Activated naive CD8-positive, alpha-beta T cell treated with anti-CD3 and anti-CD28 coated beads for 36 hours (primary cell): ENCODE results near the gene NEK10. TPM values are rescaled to one million over a fixed set of nuclear protein-coding genes. Genes with fewer than 3 reads are reported as not detected.

Source experiments
- DNase-seq: peaks from one replicate; pipeline ENCODE4 v3.0.0; 2021
- H3K27ac Mint-ChIP-seq: one replicate; pipeline ENCODE4 v1.8.0; 2022; ENCODE audit warnings: mild to moderate bottlenecking, moderate library complexity, mixed read lengths
- H3K27me3 Mint-ChIP-seq: one replicate; pipeline ENCODE4 v1.8.0; 2022; ENCODE audit warnings: mild to moderate bottlenecking, mixed read lengths
- H3K36me3 Mint-ChIP-seq: one replicate; pipeline ENCODE4 v1.8.0; 2021; ENCODE audit warnings: mild to moderate bottlenecking, mixed read lengths
- H3K4me1 Mint-ChIP-seq: one replicate; pipeline ENCODE4 v1.8.0; 2021; ENCODE audit warnings: mixed read lengths
- H3K4me3 Mint-ChIP-seq: one replicate; pipeline ENCODE4 v1.8.0; 2022; ENCODE audit warnings: mild to moderate bottlenecking, moderate library complexity, mixed read lengths
- H3K9me3 Mint-ChIP-seq: one replicate; pipeline ENCODE4 v1.8.0; 2022; ENCODE audit warnings: mixed read lengths
- total RNA-seq, 2 experiments: library from RNA; stranded (reverse); gene quantifications; one replicate each; pipeline ENCODE4 v1.2.3, GENCODE V29; 2021

Gene NEK10
- total RNA-seq, 2 experiments from 2014 or later, result 0.41 to 0.80 TPM

DNA sequence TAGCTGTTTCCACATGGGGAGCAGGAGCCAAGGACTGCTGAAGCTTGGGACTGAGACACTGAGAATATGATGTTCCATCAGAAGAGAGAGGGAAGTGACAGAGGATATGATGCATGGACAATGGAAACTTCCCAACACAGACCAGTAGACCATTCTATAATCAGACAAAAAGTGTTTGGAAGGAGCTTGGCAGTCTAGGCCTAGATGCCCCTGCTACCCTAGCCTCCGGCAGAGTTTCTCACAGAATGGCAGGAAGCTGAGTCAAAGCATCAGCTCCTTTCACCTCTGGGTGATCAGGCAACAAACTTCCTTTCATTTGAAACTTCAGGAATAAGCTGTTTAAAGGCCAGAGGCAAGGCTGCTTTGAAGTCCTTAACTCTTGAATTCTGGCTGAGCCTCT lies 222.0 kb downstream of the NEK10 start:
- H3K27me3 Mint-ChIP-seq, result peaks cover 4% of the 10 kb centered on the region
- H3K4me3 Mint-ChIP-seq, result no peak overlapping the region
- DNase-seq, result no peak
- no peaks in the 10 kb centered on the region for H3K9me3 Mint-ChIP-seq
- no peak overlapping the region for H3K27ac Mint-ChIP-seq
- H3K4me1 Mint-ChIP-seq, result no peaks in the 10 kb centered on the region
- no peaks in the 10 kb centered on the region for H3K36me3 Mint-ChIP-seq

DNA sequence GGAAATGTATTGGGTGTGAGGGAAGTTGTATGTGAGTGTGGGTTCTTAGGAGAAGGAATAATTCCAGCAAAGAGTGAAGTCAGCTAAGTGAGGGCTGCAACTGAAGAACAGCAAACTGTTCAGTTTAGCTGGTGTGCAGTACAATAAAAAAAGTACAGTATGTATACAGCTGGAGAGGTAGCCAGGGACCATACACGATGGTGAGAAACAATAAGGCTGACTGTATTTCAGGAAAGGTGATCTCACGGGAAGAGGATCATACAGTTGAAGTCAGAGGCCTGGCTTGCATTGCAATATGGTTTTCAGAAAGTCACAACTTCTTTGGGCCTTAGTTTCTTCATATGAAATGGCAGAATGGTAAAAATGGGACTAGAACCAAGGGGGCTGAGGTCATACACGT lies 222.4 kb downstream of the NEK10 start:
- H3K27ac Mint-ChIP-seq, result no peak overlapping the region
- no peaks in the 10 kb centered on the region for H3K36me3 Mint-ChIP-seq
- no peak for DNase-seq
- H3K4me1 Mint-ChIP-seq, result no peaks in the 10 kb centered on the region
- H3K9me3 Mint-ChIP-seq, result peaks cover 2% of the 10 kb centered on the region
- no peak overlapping the region for H3K4me3 Mint-ChIP-seq
- peaks cover 4% of the 10 kb centered on the region for H3K27me3 Mint-ChIP-seq

DNA sequence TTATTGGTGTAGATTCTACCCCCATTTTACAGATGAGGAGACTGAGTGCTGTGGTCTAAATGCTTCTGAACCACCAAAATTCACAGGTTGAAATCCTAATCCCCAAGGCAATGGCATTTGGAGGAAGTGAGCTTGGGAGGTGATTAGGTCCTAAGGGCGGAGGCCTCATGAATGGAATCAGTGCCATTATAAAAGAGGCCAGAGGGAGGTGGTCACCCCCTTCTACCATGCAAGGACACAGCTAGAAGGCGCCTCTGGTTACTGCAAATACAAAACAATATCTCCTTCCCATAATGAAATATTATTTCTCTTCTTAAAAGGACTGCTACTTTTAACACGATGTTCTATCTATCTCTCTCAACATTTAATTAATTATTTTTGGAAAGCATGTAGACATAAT lies 223.5 kb downstream of the NEK10 start:
- no peak overlapping the region for H3K27ac Mint-ChIP-seq
- no peak for DNase-seq
- H3K27me3 Mint-ChIP-seq, result peaks cover under 1% of the 10 kb centered on the region
- peaks cover 7% of the 10 kb centered on the region for H3K9me3 Mint-ChIP-seq
- no peaks in the 10 kb centered on the region for H3K36me3 Mint-ChIP-seq
- no peak overlapping the region for H3K4me3 Mint-ChIP-seq
- no peaks in the 10 kb centered on the region for H3K4me1 Mint-ChIP-seq

DNA sequence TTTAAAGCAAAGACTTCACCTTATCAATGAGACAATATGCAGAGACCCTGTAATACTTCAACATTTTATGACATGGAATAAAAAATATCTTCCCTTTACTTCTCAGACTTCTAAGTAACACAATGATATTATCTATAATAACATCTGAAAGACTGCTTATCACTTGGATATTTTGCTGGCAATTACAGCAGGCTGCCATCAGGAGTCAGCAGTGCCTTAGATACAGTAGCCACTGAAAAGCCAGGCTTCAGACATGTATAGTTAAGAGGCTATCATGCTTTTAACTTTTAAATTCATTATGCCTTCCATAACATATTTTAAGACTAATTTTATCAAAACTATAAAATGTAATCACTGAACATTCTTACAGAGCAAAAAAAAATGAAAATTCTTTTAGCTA lies 227.5 kb downstream of the NEK10 start:
- Mint-ChIP-seq H3K36me3 (no peaks in the 10 kb centered on the region), H3K4me3 (no peak overlapping the region), H3K9me3 (peaks cover 7% of the 10 kb centered on the region), H3K27me3 (no peaks in the 10 kb centered on the region), H3K4me1 (no peaks in the 10 kb centered on the region), H3K27ac (no peak overlapping the region)
- no peak for DNase-seq

DNA sequence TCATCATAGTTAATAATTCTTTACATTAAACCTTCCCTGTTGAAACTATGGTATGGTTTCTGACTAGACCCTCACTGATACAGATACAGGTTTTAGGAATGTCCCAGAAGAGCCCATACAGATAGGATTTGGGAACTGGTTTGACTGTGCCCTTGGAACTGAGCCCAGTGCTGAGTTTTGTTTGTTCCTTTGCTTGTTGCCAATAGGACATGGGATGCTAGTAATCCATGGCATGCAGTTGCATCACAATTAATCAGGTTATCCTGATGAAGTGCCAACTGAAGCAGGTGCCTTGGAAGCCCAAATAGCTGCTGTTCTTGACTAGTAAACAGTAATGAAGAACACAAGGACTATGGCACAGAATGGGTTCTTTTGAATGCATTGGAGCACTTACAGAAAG lies 230.6 kb downstream of the NEK10 start:
- H3K4me3 Mint-ChIP-seq, result no peak overlapping the region
- peaks cover 7% of the 10 kb centered on the region for H3K27me3 Mint-ChIP-seq
- H3K9me3 Mint-ChIP-seq, result peaks cover 7% of the 10 kb centered on the region
- no peaks in the 10 kb centered on the region for H3K4me1 Mint-ChIP-seq
- no peak overlapping the region for H3K27ac Mint-ChIP-seq
- DNase-seq, result no peak
- no peaks in the 10 kb centered on the region for H3K36me3 Mint-ChIP-seq

DNA sequence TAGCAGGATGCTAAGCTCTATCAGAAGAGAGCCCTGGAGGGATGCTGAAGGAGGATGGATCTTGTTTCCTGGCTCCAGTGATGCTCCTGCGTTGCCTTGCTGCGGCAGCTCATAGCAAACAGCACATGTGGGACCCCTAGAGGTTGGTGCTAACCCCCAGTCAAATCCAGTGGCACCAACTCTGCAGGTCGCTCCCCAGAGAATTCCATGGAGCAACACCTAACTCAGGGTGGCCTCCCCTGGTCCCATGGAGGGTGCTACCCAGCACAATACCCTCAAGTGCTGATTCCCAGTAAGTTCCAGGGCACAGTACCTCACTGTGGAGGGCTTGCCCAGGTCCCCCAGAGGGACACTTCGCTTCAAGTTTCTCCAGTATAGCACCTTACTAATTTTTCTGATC lies 231.2 kb downstream of the NEK10 start:
- peaks cover 7% of the 10 kb centered on the region for H3K9me3 Mint-ChIP-seq
- H3K4me3 Mint-ChIP-seq, result no peak overlapping the region
- no peak overlapping the region for H3K27ac Mint-ChIP-seq
- H3K36me3 Mint-ChIP-seq, result no peaks in the 10 kb centered on the region
- DNase-seq, result no peak
- no peaks in the 10 kb centered on the region for H3K4me1 Mint-ChIP-seq
- H3K27me3 Mint-ChIP-seq, result peaks cover 7% of the 10 kb centered on the region

DNA sequence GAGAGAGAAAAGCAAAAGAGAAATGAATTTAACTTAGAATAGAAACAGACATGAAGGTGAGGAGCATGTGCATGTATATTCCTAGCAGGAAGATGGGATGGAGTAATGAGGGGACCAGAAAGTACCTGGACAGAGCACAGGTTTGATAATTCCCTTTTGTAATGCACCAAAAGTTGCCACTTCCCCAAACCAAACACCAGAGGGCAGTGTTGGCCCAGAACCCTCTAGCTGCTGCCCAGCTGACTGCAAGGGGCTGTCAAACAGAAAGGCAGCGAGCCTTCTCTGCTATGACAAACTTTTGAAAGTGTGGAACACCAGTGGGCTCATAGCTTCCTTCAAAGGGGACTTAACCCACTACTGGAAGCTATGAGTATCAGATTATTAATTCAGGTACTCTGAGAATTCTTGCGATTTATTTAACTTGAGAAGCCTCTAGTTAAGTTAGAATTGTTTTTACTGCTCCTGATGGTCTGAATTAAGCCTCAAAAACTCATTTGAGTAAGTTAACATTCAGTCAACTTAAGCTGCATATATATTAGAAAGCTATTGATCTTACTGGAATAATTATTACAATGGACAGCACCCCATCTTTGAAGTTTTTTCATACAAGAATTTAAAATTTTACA lies 234.9 kb downstream of the NEK10 start:
- Mint-ChIP-seq H3K27ac (no peak overlapping the region), H3K27me3 (peaks cover 7% of the 10 kb centered on the region), H3K36me3 (no peaks in the 10 kb centered on the region), H3K9me3 (no peaks in the 10 kb centered on the region), H3K4me1 (no peaks in the 10 kb centered on the region), H3K4me3 (no peak overlapping the region)
- DNase-seq, result peak; percentile 42

DNA sequence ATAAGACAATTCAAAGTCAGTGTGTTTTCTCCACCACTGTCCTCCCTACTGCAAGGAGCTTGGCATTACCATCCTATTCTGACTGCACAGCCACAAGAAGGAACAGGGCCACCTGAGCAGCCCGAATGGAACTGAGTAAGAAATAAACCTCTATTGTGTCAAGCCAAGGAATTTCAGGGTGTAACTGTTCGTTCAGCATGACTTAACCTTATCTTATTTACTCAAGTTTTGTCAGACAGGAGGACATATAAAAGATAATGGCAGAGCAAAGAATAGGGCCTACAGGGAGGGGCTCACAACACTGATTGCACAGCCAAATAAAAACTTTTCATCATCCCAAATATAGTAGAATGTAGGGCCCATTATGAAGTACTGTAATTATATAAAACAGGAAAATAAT lies 236.1 kb downstream of the NEK10 start:
- H3K27ac Mint-ChIP-seq, result no peak overlapping the region
- H3K27me3 Mint-ChIP-seq, result peaks cover 7% of the 10 kb centered on the region
- H3K36me3 Mint-ChIP-seq, result no peaks in the 10 kb centered on the region
- H3K4me3 Mint-ChIP-seq, result no peak overlapping the region
- no peak for DNase-seq
- no peaks in the 10 kb centered on the region for H3K4me1 Mint-ChIP-seq
- no peaks in the 10 kb centered on the region for H3K9me3 Mint-ChIP-seq

DNA sequence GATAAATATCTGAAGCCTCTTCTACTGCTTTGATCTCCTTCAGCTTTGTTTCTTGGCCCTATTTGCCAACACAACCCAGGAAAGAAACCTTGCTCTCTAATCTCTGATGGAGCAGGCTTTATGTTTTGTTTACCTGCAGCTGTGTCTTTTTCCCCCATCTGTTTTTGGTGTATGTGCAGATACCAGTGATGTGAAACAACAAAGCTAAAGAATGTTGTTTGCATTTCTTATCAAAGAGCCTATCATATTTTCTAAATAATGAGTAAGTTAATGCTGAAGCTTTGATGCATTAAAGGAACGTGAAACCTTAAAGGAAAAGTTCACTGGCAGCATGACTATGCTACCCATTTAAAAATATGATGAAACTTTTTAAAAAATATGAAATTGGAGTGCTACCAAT lies 238.4 kb downstream of the NEK10 start:
- Mint-ChIP-seq H3K36me3 (no peaks in the 10 kb centered on the region), H3K9me3 (no peaks in the 10 kb centered on the region), H3K4me1 (no peaks in the 10 kb centered on the region), H3K27ac (no peak overlapping the region), H3K4me3 (no peak overlapping the region), H3K27me3 (peaks cover 1% of the 10 kb centered on the region)
- DNase-seq, result no peak

DNA sequence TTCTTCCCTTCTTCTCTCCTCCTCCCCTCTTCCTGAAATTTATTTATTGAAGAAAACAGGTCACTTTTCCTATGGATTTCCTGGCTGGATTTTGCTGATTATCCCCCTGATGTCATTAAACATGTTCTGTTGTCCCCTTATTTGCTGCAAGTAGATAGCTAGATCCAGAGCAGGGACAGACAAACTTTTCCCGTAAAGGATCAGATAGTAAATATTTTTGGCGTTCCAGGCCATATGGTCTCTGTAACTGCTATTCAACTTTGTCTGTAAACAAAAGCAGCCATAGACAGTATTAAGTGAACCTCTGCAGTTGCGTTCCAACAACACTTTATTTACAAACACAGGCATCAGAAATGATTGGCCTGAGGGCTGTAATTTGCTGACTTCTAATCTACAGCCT lies 241.3 kb downstream of the NEK10 start:
- Mint-ChIP-seq H3K27ac (no peak overlapping the region), H3K36me3 (no peaks in the 10 kb centered on the region), H3K4me3 (no peak overlapping the region), H3K27me3 (no peaks in the 10 kb centered on the region), H3K4me1 (no peaks in the 10 kb centered on the region), H3K9me3 (no peaks in the 10 kb centered on the region)
- no peak for DNase-seq

DNA sequence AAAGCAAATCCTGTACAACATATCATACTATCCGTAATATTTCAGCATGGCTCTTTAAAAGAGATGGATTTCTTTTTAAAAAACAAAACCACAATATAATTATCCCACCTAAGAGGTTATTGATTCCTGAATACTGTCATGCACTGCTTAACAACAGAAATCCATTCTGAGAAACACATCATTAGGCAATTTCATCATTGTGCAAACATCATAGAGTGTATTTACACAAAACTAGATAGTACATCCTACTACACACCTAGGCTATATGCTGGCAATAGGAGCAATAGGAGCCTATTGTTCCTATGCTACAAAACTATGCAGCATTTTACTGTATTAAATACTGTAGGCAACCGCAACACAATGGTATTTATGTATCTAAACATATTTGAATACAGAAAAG lies 242.0 kb downstream of the NEK10 start:
- DNase-seq, result no peak
- no peaks in the 10 kb centered on the region for H3K9me3 Mint-ChIP-seq
- H3K4me1 Mint-ChIP-seq, result no peaks in the 10 kb centered on the region
- H3K4me3 Mint-ChIP-seq, result no peak overlapping the region
- no peaks in the 10 kb centered on the region for H3K27me3 Mint-ChIP-seq
- no peaks in the 10 kb centered on the region for H3K36me3 Mint-ChIP-seq
- no peak overlapping the region for H3K27ac Mint-ChIP-seq

DNA sequence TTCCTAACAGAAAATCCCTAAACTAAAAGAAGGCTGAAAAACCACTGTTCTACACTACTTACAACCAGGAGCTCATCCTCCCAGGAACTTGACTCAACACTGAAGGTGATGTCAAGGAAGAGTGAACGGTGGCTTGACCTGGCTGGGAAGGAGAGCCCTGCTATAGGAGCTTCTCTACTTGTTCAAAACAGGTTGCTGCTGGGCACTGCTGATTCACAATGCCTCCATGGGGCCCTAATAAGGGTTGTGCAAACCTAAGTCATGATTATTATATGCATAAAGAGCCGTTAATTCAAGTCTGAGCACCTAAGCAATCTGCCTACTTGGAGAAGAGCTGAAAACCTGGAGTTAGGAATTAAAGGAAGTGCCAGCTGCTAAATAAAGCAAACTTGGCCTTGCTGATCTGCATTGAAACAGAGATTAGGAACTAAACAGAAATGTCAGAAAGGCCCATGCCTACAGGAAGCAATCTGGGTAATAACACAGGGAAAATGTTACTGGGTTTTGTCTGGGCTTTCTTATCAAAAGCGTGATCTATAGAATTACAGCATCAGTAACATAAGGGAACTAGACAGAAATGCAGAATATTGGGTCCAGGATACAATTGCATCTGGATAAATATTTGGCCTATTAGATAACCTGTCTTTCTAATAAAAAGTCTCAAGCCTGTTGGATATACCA lies 243.2 kb downstream of the NEK10 start:
- Mint-ChIP-seq H3K27me3 (no peaks in the 10 kb centered on the region), H3K36me3 (no peaks in the 10 kb centered on the region), H3K27ac (no peak overlapping the region), H3K4me3 (no peak overlapping the region), H3K4me1 (no peaks in the 10 kb centered on the region), H3K9me3 (no peaks in the 10 kb centered on the region)
- no peak for DNase-seq

DNA sequence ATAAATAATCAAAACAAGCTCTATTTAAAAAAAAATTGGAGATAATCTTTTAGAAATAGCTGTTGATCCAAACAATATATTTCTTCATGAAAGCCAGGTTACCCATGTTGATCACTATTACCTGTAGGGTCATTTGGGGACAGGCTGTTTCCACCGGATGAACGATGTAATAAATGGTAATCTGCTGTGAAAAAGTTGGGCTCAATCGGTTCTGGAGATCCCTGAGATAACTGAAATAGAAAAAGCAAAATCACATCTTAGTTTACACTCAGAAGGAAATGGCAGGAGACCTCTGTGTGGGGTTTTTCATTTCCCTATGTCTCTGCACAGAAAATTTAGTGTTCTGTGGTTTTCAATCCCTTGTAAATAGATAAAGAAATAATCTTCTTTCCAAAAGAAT lies 249.5 kb downstream of the NEK10 start:
- no peaks in the 10 kb centered on the region for H3K36me3 Mint-ChIP-seq
- no peak overlapping the region for H3K4me3 Mint-ChIP-seq
- no peak overlapping the region for H3K27ac Mint-ChIP-seq
- H3K9me3 Mint-ChIP-seq, result no peaks in the 10 kb centered on the region
- H3K4me1 Mint-ChIP-seq, result no peaks in the 10 kb centered on the region
- H3K27me3 Mint-ChIP-seq, result no peaks in the 10 kb centered on the region
- no peak for DNase-seq

DNA sequence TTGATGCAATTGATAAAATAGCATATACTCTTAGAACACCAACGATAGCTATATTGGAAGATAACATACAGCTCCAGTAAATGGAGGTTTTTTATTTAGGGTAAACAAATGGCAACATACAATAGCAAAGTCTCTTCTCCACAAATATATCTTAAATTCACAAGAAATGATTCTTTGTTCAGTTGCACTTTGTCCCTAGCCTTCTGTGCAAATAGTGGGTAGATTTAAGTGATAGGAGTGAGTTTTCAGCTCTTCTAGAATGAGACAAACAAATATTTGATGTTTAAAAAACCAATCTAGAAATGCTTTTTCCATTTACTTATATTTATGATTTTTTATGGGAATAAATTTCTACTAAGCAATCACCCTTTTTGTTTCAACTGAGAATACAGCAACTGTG lies 253.8 kb downstream of the NEK10 start:
- Mint-ChIP-seq H3K36me3 (no peaks in the 10 kb centered on the region), H3K27me3 (no peaks in the 10 kb centered on the region), H3K27ac (no peak overlapping the region), H3K9me3 (no peaks in the 10 kb centered on the region), H3K4me3 (no peak overlapping the region), H3K4me1 (no peaks in the 10 kb centered on the region)
- no peak for DNase-seq

DNA sequence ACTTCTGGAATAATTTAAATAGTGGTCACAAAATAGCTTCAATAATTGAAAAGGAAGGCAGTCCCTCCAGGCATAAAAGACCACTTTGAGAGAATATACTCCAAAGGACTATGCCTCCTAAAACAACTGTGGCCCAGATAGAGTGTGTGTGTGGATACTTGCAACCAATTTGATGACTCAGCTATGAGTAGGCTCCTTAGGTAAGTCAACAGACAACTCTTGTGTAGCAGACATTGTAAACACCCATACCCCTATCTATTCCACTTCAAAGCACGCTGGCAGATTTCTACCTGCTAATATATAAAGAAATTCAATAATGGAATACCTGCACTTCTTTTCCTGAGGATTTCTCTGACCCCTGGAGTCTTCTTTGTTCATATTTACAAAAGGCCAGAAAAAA lies 254.5 kb downstream of the NEK10 start:
- H3K36me3 Mint-ChIP-seq, result no peaks in the 10 kb centered on the region
- no peak for DNase-seq
- no peak overlapping the region for H3K4me3 Mint-ChIP-seq
- no peak overlapping the region for H3K27ac Mint-ChIP-seq
- no peaks in the 10 kb centered on the region for H3K27me3 Mint-ChIP-seq
- H3K9me3 Mint-ChIP-seq, result no peaks in the 10 kb centered on the region
- H3K4me1 Mint-ChIP-seq, result no peaks in the 10 kb centered on the region

DNA sequence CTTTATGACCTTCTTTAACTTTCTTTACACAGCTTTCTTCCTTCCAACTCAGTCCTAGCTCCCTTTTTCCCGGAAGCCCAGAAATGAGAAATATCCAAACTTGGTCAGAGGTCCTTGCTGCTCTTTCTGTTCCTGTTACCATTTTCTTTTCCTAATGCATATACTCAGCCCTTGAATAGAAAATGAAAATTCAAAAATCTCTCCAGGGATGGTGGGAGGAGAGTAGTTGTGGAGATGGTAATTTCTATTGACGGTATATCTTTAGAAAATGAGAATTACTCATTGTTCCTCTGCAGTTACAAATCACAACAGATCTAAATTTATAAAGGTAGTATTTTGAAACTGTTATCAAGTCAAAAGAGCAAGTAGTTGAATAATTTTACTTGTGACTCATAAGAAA lies 255.1 kb downstream of the NEK10 start:
- DNase-seq, result no peak
- no peaks in the 10 kb centered on the region for H3K27me3 Mint-ChIP-seq
- no peaks in the 10 kb centered on the region for H3K36me3 Mint-ChIP-seq
- no peaks in the 10 kb centered on the region for H3K9me3 Mint-ChIP-seq
- no peak overlapping the region for H3K27ac Mint-ChIP-seq
- no peaks in the 10 kb centered on the region for H3K4me1 Mint-ChIP-seq
- H3K4me3 Mint-ChIP-seq, result no peak overlapping the region
